ENCODE results near the gene TBC1D2.

Gene TBC1D2

DNA sequence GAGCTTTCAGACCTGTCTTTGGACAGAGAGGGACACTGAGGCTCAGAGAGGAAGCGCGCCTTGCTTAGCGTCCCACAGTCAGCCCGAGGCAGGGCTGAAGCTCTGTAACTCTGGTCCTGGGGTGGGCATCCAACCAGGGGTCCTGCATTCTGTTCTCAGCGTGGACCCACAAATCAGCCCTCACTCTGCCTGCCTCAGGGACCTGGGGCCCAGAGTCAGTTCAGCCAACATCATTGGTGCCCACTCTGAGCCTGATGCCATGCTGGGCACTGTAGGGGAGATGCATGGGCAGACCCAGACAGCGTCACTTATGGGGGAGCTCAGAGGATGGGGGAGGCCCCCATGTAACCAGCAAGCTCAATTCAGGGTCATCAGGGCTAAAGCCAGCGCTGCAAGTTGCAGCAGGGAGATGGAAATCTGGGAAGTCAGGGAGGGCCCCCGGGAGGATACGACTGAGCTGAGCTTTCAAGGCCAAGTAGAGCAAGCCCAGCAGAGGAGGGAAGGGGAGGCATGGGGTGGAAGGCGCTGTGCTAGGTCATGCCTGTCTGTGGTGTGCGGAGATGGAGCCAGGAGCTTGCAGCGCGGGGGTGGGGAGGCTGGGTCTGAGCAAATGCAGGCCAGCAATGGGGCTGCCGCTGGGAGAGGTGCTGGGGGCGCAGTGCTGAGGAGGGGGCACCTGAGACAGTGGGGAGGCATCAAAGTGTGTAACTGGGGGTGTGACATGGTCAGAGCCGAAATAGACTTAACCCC, 84.1 kb downstream of the TBC1D2 start:
- Histone ChIP-seq H2BK120ac (ENCODE audit: low read depth, low read length) (no peak overlapping the region), H3K79me1 (ENCODE audit: low read depth, low read length) (no peaks in the 10 kb centered on the region), H3K36me3 (replicated peaks in 1 of 2; ENCODE audit: control insufficient read depth in 2 of 2, insufficient read depth in 2 of 2, low read length in 2 of 2) (no peaks in the 10 kb centered on the region), H2BK5ac (ENCODE audit: low read length) (peak overlapping the region; percentile 47), H3K27ac (replicated peaks; ENCODE audit: low read length) (no peak overlapping the region), H3K4me2 (ENCODE audit: insufficient read depth, low read length, poor library complexity, severe bottlenecking) (no peak overlapping the region), H3K4me3 (ENCODE audit: low read length in 2 of 2) (no peak overlapping the region), H2AFZ (ENCODE audit: low read length) (peak overlapping the region; percentile 24), H3K18ac (ENCODE audit: low read length) (peak overlapping the region; percentile 88), H3K14ac (ENCODE audit: low read length) (no peak overlapping the region), H2BK15ac (ENCODE audit: low read length) (peak overlapping the region; percentile 84), H3K9ac (ENCODE audit: low read depth, low read length, poor library complexity) (no peak overlapping the region), H4K8ac (ENCODE audit: low read depth, low read length) (no peak overlapping the region), H3K4ac (ENCODE audit: low read length) (no peak overlapping the region), H2AK5ac (ENCODE audit: low read depth, low read length) (peak overlapping the region; percentile 41), H2BK12ac (ENCODE audit: low read length) (peak overlapping the region; percentile 58), H3K27me3 (ENCODE audit: control insufficient read depth in 3 of 3, insufficient read depth in 3 of 3, low read depth in 1 of 3, low read length in 3 of 3) (peaks cover 0 to 41% (median 0%) of the 10 kb centered on the region in 3 experiments), H3K23ac (ENCODE audit: low read depth, low read length, poor library complexity) (peak overlapping the region; percentile 76), H3K9me3 (replicated peaks in 1 of 2; ENCODE audit: control insufficient read depth in 2 of 2, insufficient read depth in 1 of 2, low read depth in 1 of 2, low read length in 2 of 2) (no peaks in the 10 kb centered on the region), H4K91ac (ENCODE audit: low read depth, low read length, poor library complexity) (peak overlapping the region; percentile 50), H3K4me1 (ENCODE audit: control insufficient read depth in 2 of 2, insufficient read depth in 1 of 2, low read depth in 1 of 2, low read length in 2 of 2) (peaks cover 13 to 29% of the 10 kb centered on the region in 2 donors)
- no CpG with 5 or more reads among the region's 16 CpGs for WGBS, 2 donors (ENCODE audit: extremely low coverage in 2 of 2, insufficient read length in 2 of 2, insufficient replicate concordance in 1 of 2)
- DNase-seq (ENCODE audit: low spot score), result no peak

DNA sequence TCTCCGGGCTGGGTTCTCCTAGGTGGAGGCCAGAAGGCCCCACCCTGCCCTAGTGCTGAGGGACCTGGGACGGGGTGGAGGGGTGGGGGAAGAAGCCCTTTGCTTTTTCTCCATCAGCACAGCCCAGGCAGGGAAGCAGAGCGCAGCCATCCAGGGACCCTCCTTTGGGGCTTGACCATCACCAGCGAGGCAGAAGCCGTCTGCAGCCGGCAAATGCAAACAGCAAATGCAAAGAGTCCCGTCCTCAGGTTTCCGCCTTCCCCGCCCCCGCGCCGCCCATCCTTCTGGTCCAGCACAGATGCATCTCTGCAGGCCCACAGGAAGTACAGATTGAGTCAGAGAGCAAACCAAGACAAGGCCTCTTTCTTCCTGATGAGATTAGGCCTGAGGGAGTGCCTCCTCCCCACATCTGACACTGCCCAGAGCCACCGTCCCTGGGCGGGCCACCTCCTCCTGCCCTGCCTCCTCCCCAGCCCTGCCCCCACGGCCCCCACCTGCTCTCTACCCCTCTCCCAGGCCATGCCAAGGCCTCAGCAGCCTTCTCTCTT, 86.4 kb downstream of the TBC1D2 start:
- Histone ChIP-seq H2BK12ac (ENCODE audit: low read length) (no peak overlapping the region), H2BK5ac (ENCODE audit: low read length) (no peak overlapping the region), H3K9ac (ENCODE audit: low read depth, low read length, poor library complexity) (no peak overlapping the region), H3K23ac (ENCODE audit: low read depth, low read length, poor library complexity) (no peak overlapping the region), H2AK5ac (ENCODE audit: low read depth, low read length) (no peak overlapping the region), H3K79me1 (ENCODE audit: low read depth, low read length) (no peaks in the 10 kb centered on the region), H3K4ac (ENCODE audit: low read length) (no peak overlapping the region), H4K91ac (ENCODE audit: low read depth, low read length, poor library complexity) (no peak overlapping the region), H3K9me3 (replicated peaks in 1 of 2; ENCODE audit: control insufficient read depth in 2 of 2, insufficient read depth in 1 of 2, low read depth in 1 of 2, low read length in 2 of 2) (no peaks in the 10 kb centered on the region), H3K18ac (ENCODE audit: low read length) (peak overlapping the region; percentile 81), H3K36me3 (replicated peaks in 1 of 2; ENCODE audit: control insufficient read depth in 2 of 2, insufficient read depth in 2 of 2, low read length in 2 of 2) (no peaks in the 10 kb centered on the region), H3K4me3 (ENCODE audit: low read length in 2 of 2) (no peak overlapping the region), H4K8ac (ENCODE audit: low read depth, low read length) (no peak overlapping the region), H3K4me2 (ENCODE audit: insufficient read depth, low read length, poor library complexity, severe bottlenecking) (no peak overlapping the region), H3K27ac (replicated peaks; ENCODE audit: low read length) (peak overlapping the region; percentile 64), H3K27me3 (ENCODE audit: control insufficient read depth in 3 of 3, insufficient read depth in 3 of 3, low read depth in 1 of 3, low read length in 3 of 3) (peaks cover 0 to 46% (median 0%) of the 10 kb centered on the region in 3 experiments), H2BK120ac (ENCODE audit: low read depth, low read length) (no peak overlapping the region), H3K14ac (ENCODE audit: low read length) (no peak overlapping the region), H2AFZ (ENCODE audit: low read length) (peak overlapping the region; percentile 72), H3K4me1 (ENCODE audit: control insufficient read depth in 2 of 2, insufficient read depth in 1 of 2, low read depth in 1 of 2, low read length in 2 of 2) (peaks cover 2 to 20% of the 10 kb centered on the region in 2 donors), H2BK15ac (ENCODE audit: low read length) (peak overlapping the region; percentile 67)
- WGBS, 2 donors (ENCODE audit: extremely low coverage in 2 of 2, insufficient read length in 2 of 2, insufficient replicate concordance in 1 of 2), result no CpG with 5 or more reads among the region's 15 CpGs
- no peak for DNase-seq (ENCODE audit: low spot score)

DNA sequence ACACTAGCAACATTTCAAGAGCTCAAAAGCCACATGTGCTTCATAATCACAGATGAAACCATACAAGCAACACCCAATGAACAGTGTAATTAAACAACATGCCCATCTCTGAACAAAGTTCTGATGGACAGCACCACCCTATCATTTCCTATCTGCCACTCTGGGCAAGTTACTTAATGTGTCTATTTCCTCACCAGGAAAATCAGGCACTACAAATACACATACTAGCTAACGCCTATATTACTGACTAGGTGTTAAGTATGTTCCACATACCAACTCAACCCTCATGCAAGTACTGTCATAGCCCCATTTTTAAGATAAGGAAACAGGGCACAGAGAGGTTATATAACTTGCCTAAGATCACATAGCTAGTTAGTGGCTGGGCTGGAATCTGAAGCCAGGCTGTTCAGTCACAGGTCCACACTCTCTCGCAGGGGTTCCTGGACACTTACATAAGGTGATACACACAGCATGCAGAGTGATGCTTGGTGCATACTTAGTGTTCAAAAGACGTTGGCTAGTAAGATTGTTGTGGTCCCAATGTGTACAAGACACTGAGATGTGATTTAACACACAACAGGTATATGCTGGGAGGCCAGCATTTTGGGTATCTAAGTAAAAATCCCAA, 87.2 kb downstream of the TBC1D2 start:
- H2AK5ac ChIP-seq (ENCODE audit: low read depth, low read length), result no peak overlapping the region
- no peaks in the 10 kb centered on the region for H3K79me1 ChIP-seq (ENCODE audit: low read depth, low read length)
- no CpG with 5 or more reads among the region's 3 CpGs for WGBS, 2 donors (ENCODE audit: extremely low coverage in 2 of 2, insufficient read length in 2 of 2, insufficient replicate concordance in 1 of 2)
- no peak overlapping the region for H3K9ac ChIP-seq (ENCODE audit: low read depth, low read length, poor library complexity)
- H4K8ac ChIP-seq (ENCODE audit: low read depth, low read length), result no peak overlapping the region
- no peak overlapping the region for H2BK120ac ChIP-seq (ENCODE audit: low read depth, low read length)
- no peak overlapping the region for H2BK5ac ChIP-seq (ENCODE audit: low read length)
- H2BK15ac ChIP-seq (ENCODE audit: low read length), result no peak overlapping the region
- H3K23ac ChIP-seq (ENCODE audit: low read depth, low read length, poor library complexity), result no peak overlapping the region
- H3K4ac ChIP-seq (ENCODE audit: low read length), result no peak overlapping the region
- H4K91ac ChIP-seq (ENCODE audit: low read depth, low read length, poor library complexity), result no peak overlapping the region
- no peak overlapping the region for H2BK12ac ChIP-seq (ENCODE audit: low read length)
- H3K36me3 ChIP-seq (replicated peaks in 1 of 2; ENCODE audit: control insufficient read depth in 2 of 2, insufficient read depth in 2 of 2, low read length in 2 of 2), result no peaks in the 10 kb centered on the region
- no peak for DNase-seq (ENCODE audit: low spot score)
- H3K4me3 ChIP-seq (ENCODE audit: low read length in 2 of 2), result no peak overlapping the region
- H2AFZ ChIP-seq (ENCODE audit: low read length), result peak overlapping the region; percentile 72
- H3K9me3 ChIP-seq (replicated peaks in 1 of 2; ENCODE audit: control insufficient read depth in 2 of 2, insufficient read depth in 1 of 2, low read depth in 1 of 2, low read length in 2 of 2), result no peaks in the 10 kb centered on the region
- H3K18ac ChIP-seq (ENCODE audit: low read length), result no peak overlapping the region
- no peak overlapping the region for H3K4me2 ChIP-seq (ENCODE audit: insufficient read depth, low read length, poor library complexity, severe bottlenecking)
- H3K27me3 ChIP-seq (ENCODE audit: control insufficient read depth in 3 of 3, insufficient read depth in 3 of 3, low read depth in 1 of 3, low read length in 3 of 3), result peaks cover 0 to 46% (median 0%) of the 10 kb centered on the region in 3 experiments
- no peak overlapping the region for H3K14ac ChIP-seq (ENCODE audit: low read length)
- H3K27ac ChIP-seq (replicated peaks; ENCODE audit: low read length), result no peak overlapping the region
- peaks cover 2 to 20% of the 10 kb centered on the region in 2 donors for H3K4me1 ChIP-seq (ENCODE audit: control insufficient read depth in 2 of 2, insufficient read depth in 1 of 2, low read depth in 1 of 2, low read length in 2 of 2)

DNA sequence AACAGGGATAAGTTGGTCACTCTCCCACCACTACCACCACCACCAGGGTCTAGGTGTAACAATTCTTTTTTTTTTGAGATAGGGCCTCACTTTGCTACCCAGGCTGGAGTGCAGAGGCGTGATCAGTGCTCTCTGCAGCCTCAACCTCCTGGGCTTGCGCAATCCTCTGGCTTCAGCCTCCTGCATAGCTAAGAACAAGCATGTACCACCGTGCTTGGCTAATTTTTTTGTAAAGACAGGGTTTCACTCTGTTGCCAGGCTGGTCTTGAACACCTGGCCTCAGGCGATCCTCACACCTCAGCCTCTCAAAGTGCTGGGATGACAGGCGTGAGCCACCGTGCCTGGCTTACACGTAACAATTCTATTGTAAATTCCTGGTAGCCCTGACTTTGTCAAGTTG, 90.5 kb downstream of the TBC1D2 start:
- Histone ChIP-seq H3K18ac (ENCODE audit: low read length) (no peak overlapping the region), H3K27ac (replicated peaks; ENCODE audit: low read length) (no peak overlapping the region), H2BK12ac (ENCODE audit: low read length) (no peak overlapping the region), H3K9me3 (replicated peaks in 1 of 2; ENCODE audit: control insufficient read depth in 2 of 2, insufficient read depth in 1 of 2, low read depth in 1 of 2, low read length in 2 of 2) (no peaks in the 10 kb centered on the region), H2AFZ (ENCODE audit: low read length) (no peak overlapping the region), H3K9ac (ENCODE audit: low read depth, low read length, poor library complexity) (no peak overlapping the region), H3K4me1 (ENCODE audit: control insufficient read depth in 2 of 2, insufficient read depth in 1 of 2, low read depth in 1 of 2, low read length in 2 of 2) (peaks cover 0 to 15% of the 10 kb centered on the region in 2 donors), H2BK5ac (ENCODE audit: low read length) (no peak overlapping the region), H3K23ac (ENCODE audit: low read depth, low read length, poor library complexity) (no peak overlapping the region), H3K4ac (ENCODE audit: low read length) (no peak overlapping the region), H3K27me3 (ENCODE audit: control insufficient read depth in 3 of 3, insufficient read depth in 3 of 3, low read depth in 1 of 3, low read length in 3 of 3) (peaks cover 0 to 49% (median 0%) of the 10 kb centered on the region in 3 experiments), H2BK120ac (ENCODE audit: low read depth, low read length) (no peak overlapping the region), H2BK15ac (ENCODE audit: low read length) (no peak overlapping the region), H3K14ac (ENCODE audit: low read length) (no peak overlapping the region), H4K91ac (ENCODE audit: low read depth, low read length, poor library complexity) (no peak overlapping the region), H3K4me3 (ENCODE audit: low read length in 2 of 2) (no peak overlapping the region), H3K36me3 (replicated peaks in 1 of 2; ENCODE audit: control insufficient read depth in 2 of 2, insufficient read depth in 2 of 2, low read length in 2 of 2) (no peaks in the 10 kb centered on the region), H3K79me1 (ENCODE audit: low read depth, low read length) (no peaks in the 10 kb centered on the region), H4K8ac (ENCODE audit: low read depth, low read length) (no peak overlapping the region), H2AK5ac (ENCODE audit: low read depth, low read length) (no peak overlapping the region), H3K4me2 (ENCODE audit: insufficient read depth, low read length, poor library complexity, severe bottlenecking) (no peak overlapping the region)
- no CpG with 5 or more reads among the region's 7 CpGs for WGBS, 2 donors (ENCODE audit: extremely low coverage in 2 of 2, insufficient read length in 2 of 2, insufficient replicate concordance in 1 of 2)
- DNase-seq (ENCODE audit: low spot score), result no peak
